ENCODE results near the gene SLC6A3. TPM values are rescaled to one million over a fixed set of nuclear protein-coding genes. Genes with fewer than 3 reads are reported as not detected.
"Not testable (repeated sequence)": the region's sequence is repeated elsewhere in the genome, so short reads cannot be mapped to it uniquely, and the experiment has no call there.

Gene SLC6A3
- total RNA-seq, 1 donor from 2014 or later = not detected

- no peak for DNase-seq (ENCODE audit: low read depth)
- no peak overlapping the region for H3K4me3 ChIP-seq (ENCODE audit: low read depth, low read length)
Measured at GRCh38 chr5:1374679-1375055, 70.6 kb downstream of the SLC6A3 start.

GRCh38 chr5:1374030-1374678, 71.1 kb downstream of the SLC6A3 start:
- DNase-seq (ENCODE audit: low read depth) = no peak
- H3K4me3 ChIP-seq (ENCODE audit: low read depth, low read length) = no peak overlapping the region
- no peak for TF ChIP-seq CTCF (conservative IDR thresholded peaks at IDR 0.05; ENCODE audit: low read depth, low read length)

More at GRCh38 chr5:1374679-1375055, 70.6 kb downstream of the SLC6A3 start:
- no peak for TF ChIP-seq CTCF (conservative IDR thresholded peaks at IDR 0.05; ENCODE audit: low read depth, low read length)

- DNase-seq (ENCODE audit: low read depth); H3K4me3 ChIP-seq (ENCODE audit: low read depth, low read length): not testable (repeated sequence)
Measured at GRCh38 chr5:1371972-1372342, 73.3 kb downstream of the SLC6A3 start.

DNA sequence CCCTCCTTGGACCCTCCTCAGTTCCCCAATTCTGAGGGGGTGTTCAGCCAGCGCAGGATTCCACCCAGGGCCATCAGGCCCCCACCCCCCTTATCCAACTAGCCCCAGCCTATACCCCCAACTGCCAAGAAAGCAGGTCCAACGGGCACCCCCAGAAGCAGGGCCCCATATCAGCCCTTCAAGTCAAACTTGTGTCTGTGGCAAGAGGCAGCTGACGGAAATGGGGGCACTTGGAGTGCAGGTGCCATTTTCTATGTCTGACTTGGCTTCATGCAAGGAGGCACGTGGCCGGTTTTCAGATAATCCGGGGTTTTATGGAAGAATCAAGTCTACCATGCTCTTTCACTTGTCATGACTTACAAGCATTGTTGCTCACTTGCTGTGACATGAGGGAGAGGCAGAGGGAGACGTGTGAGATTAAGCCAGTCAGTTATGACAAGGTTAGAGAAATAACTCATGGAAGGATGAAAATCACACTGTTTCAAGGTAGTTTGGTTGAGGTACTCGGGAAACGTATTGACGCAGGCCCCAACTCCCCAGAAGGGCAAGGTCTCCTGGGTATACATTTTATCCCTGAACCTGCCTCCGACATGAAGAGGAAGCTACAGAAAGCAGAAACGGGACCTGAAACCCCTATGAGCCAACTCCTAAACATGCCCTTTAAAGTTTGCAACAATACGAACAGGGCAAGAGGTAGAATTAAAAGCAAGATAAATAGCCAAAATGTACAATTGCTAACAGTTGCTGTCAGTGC, 73.8 kb downstream of the SLC6A3 start:
- no peak for TF ChIP-seq CTCF (conservative IDR thresholded peaks at IDR 0.05; ENCODE audit: low read depth, low read length)
- DNase-seq (ENCODE audit: low read depth) = no peak
- H3K4me3 ChIP-seq (ENCODE audit: low read depth, low read length) = no peak overlapping the region

GRCh38 chr5:1370006-1370405, 75.2 kb downstream of the SLC6A3 start:
- no peak for DNase-seq (ENCODE audit: low read depth)
- no peak overlapping the region for H3K4me3 ChIP-seq (ENCODE audit: low read depth, low read length)
- TF ChIP-seq CTCF (conservative IDR thresholded peaks at IDR 0.05; ENCODE audit: low read depth, low read length) = no peak

DNA sequence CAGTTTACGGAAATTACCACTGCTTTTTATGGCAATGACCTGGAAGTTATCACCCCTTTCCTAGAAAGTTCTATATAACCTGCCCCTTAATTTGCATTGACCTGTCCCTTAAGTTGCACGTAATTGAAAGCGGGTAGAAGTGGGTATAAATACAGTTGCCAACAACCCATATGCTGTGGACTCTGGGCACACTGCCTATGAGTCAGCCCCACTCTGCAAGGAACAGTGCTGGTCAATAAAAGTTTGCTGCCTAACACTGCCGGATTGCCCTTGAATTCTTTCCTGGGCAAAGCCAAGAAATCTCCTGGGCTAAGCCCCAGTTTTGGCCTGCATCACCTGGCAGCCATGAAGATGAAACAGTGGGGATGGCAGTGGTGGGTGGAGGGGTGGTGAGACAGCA, 76.5 kb downstream of the SLC6A3 start:
- no peak overlapping the region for H3K4me3 ChIP-seq (ENCODE audit: low read depth, low read length)
- no peak for TF ChIP-seq CTCF (conservative IDR thresholded peaks at IDR 0.05; ENCODE audit: low read depth, low read length)
- no peak for DNase-seq (ENCODE audit: low read depth)

DNA sequence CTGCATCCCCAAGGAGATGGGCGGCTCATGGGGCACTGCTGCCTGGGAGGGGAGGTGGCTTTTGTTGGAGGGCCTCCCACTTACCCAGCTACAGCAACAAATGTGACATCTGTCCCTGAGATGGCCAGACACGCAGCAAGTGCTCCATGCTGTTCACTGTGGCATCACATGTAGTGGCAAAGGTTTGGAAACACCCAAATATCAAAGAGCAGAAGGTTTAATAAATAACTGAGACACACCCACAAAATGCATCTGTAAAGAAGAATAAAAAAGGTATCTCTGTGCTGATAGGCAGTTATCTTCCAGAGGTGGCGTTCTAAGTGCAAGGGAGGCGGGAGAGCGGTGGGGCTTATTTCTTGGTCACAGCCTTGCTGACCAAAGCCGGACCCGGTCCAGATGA, 77.0 kb downstream of the SLC6A3 start:
- no peak for DNase-seq (ENCODE audit: low read depth)
- TF ChIP-seq CTCF (conservative IDR thresholded peaks at IDR 0.05; ENCODE audit: low read depth, low read length) = no peak
- H3K4me3 ChIP-seq (ENCODE audit: low read depth, low read length) = no peak overlapping the region
